HCT116 (cell line): ENCODE data around the gene OTUD5. TPM values are rescaled to one million over a fixed set of nuclear protein-coding genes. Genes with fewer than 3 reads are reported as not detected.

ENCODE experiments used
- ATAC-seq: fragments of 200-7000 bp; cut with Tn5 transposase; 2 replicates; pipeline ENCODE4 v1.9.1; 2020; ENCODE audit warnings: mild to moderate bottlenecking, moderate library complexity
- BruUV-seq: library from RNA; stranded (reverse); fragments of 400-500 nt; replicated peaks from 2 replicates; lab custom pipeline; 2021; lab: Mats Ljungman, UMichigan
- CTCF ChIA-PET: fragments of 300-600 bp; sonication (Branson Sonifier 250); formaldehyde crosslinking; loops from one replicate; lab custom pipeline; 2021; ENCODE audit warnings: antibody characterized with exemption; lab: Charles Lee
- POLR2A ChIA-PET: fragments of 300-600, 350-600 bp; sonication (Branson Sonifier 250); formaldehyde crosslinking; loops from one replicate; lab custom pipeline; 2021; ENCODE audit warnings: antibody characterized with exemption; lab: Charles Lee
- RAD21 ChIA-PET, 2 experiments: fragments of 300-600 bp; sonication (Branson Sonifier 250); formaldehyde crosslinking; loops; one replicate each; lab custom pipeline; 2023; ENCODE audit warnings: low total read pairs in 2 of 2; ENCODE audit not compliant: uncharacterized antibody in 2 of 2, unreplicated experiment in 2 of 2, low non-redundant PET in 1 of 2; lab: Charles Lee
- DNase-seq: peaks from one replicate; pipeline ENCODE4 v3.0.0-alpha.2; 2010; ENCODE audit warnings: low read depth, low spot score
- H2AFZ ChIP-seq: fragments of 200-600 bp; shearing (Covaris generic), sonication (generic); 2 replicates; pipeline ENCODE4 v1.6.1; 2017; ENCODE audit warnings: low read depth, mixed run types, mixed read lengths, antibody characterized with exemption, low read length; ENCODE audit not compliant: poor library complexity, severe bottlenecking
- H3K27ac ChIP-seq: 2 replicates; pipeline ENCODE4 v1.5.1; 2012; ENCODE audit warnings: low read depth, low read length
- H3K27me3 ChIP-seq: fragments of 200-600 bp; sonication (generic); 2 replicates; pipeline ENCODE4 v1.6.1; 2016; ENCODE audit warnings: mixed run types, low read length, mixed read lengths; ENCODE audit not compliant: insufficient read depth
- H3K36me3 ChIP-seq, 2 experiments: fragments of 200-500 bp in 1 of 2; fragments of 200-600 bp in 1 of 2; sonication (Bioruptor generic) in 1 of 2; sonication (generic) in 1 of 2; 2 replicates each; pipeline versions ENCODE4 v1.5.1 to v1.6.1; 2014 to 2016; ENCODE audit warnings: low read length in 2 of 2, inconsistent platforms in 1 of 2, mixed read lengths in 1 of 2, mixed run types in 1 of 2; ENCODE audit not compliant: insufficient read depth in 2 of 2, control insufficient read depth in 1 of 2
- H3K4me1 ChIP-seq, 2 experiments: fragments of 200-600 bp in 1 of 2; sonication (generic) in 1 of 2; 2 replicates each; pipeline versions ENCODE4 v1.5.1 to v1.6.1; 2012 to 2017; ENCODE audit warnings: low read length in 2 of 2, inconsistent platforms in 1 of 2, mild to moderate bottlenecking in 1 of 2, mixed read lengths in 1 of 2, mixed run types in 1 of 2, moderate library complexity in 1 of 2; ENCODE audit not compliant: insufficient read depth in 2 of 2, control insufficient read depth in 1 of 2
- H3K4me2 ChIP-seq: fragments of 200-600 bp; sonication (generic); 2 replicates; pipeline ENCODE4 v1.6.1; 2017; ENCODE audit warnings: mixed run types, low read length, mixed read lengths
- H3K4me3 ChIP-seq, 2 experiments: fragments of 200-600 bp in 1 of 2; sonication (generic) in 1 of 2; replicated peaks in 1 of 2; 2 replicates each; pipeline ENCODE4 v1.5.1; 2011 to 2016; ENCODE audit warnings: low read length in 2 of 2, control low read depth in 1 of 2, low read depth in 1 of 2, mild to moderate bottlenecking in 1 of 2, mixed read lengths in 1 of 2, mixed run types in 1 of 2
- H3K79me2 ChIP-seq: fragments of 200-600 bp; sonication (generic); 2 replicates; pipeline ENCODE4 v1.6.1; 2017; ENCODE audit warnings: mild to moderate bottlenecking, mixed run types, low read length, moderate library complexity, mixed read lengths; ENCODE audit not compliant: insufficient read depth
- H3K9ac ChIP-seq: fragments of 200-600 bp; sonication (generic); 2 replicates; pipeline ENCODE4 v1.6.1; 2016; ENCODE audit warnings: low read length, mixed read lengths
- H3K9me2 ChIP-seq: fragments of 200-600 bp; sonication (generic), shearing (Covaris generic); 2 replicates; pipeline ENCODE4 v1.6.1; 2017; ENCODE audit warnings: mixed run types, mild to moderate bottlenecking, moderate library complexity; ENCODE audit not compliant: insufficient read depth
- H3K9me3 ChIP-seq, 2 experiments: fragments of 200-500 bp in 1 of 2; fragments of 200-600 bp in 1 of 2; sonication (Bioruptor generic) in 1 of 2; sonication (generic) in 1 of 2; 2 replicates each; pipeline ENCODE4 v1.6.1; 2014 to 2017; ENCODE audit warnings: low read length in 2 of 2, mixed read lengths in 2 of 2, inconsistent platforms in 1 of 2, low read depth in 1 of 2, mild to moderate bottlenecking in 1 of 2, mixed run types in 1 of 2, moderate library complexity in 1 of 2; ENCODE audit not compliant: control insufficient read depth in 1 of 2, insufficient read depth in 1 of 2
- H4K20me1 ChIP-seq: fragments of 200-600 bp; sonication (generic), shearing (Covaris generic); 2 replicates; pipeline ENCODE4 v1.6.1; 2017; ENCODE audit warnings: mixed run types, mild to moderate bottlenecking, moderate library complexity; ENCODE audit not compliant: insufficient read depth
- ATF3 ChIP-seq: IDR thresholded peaks from 2 replicates; pipeline ENCODE4 v1.6.1; 2012
- CBX3 ChIP-seq: IDR thresholded peaks from 2 replicates; pipeline ENCODE4 v1.6.1; 2012; ENCODE audit warnings: low read depth
- CTCF ChIP-seq, 3 experiments: fragments of 200-600 bp in 1 of 3; sonication (generic) in 1 of 3; IDR thresholded peaks in 2 of 3; conservative IDR thresholded peaks in 1 of 3; 2 replicates each; pipeline ENCODE4 v1.5.1; 2012 to 2017; ENCODE audit warnings: low read depth in 2 of 3, low read length in 2 of 3, antibody characterized with exemption in 1 of 3, borderline replicate concordance in 1 of 3, control low read depth in 1 of 3, mild to moderate bottlenecking in 1 of 3, mixed read lengths in 1 of 3, mixed run types in 1 of 3, moderate library complexity in 1 of 3; ENCODE audit not compliant: insufficient read depth in 1 of 3
- EGR1 ChIP-seq: IDR thresholded peaks from 2 replicates; pipeline ENCODE4 v1.6.1; 2012; ENCODE audit warnings: low read depth
- EZH2phosphoT487 ChIP-seq: fragments of 200-600 bp; IDR thresholded peaks from 2 replicates; pipeline ENCODE4 v1.6.1; 2018; ENCODE audit warnings: antibody characterized with exemption, borderline replicate concordance
- POLR2AphosphoS5 ChIP-seq: IDR thresholded peaks from 2 replicates; pipeline ENCODE4 v1.6.1; 2011; ENCODE audit warnings: mild to moderate bottlenecking, low read depth, low read length, moderate library complexity
- REST ChIP-seq: IDR thresholded peaks from 2 replicates; pipeline ENCODE4 v1.6.1; 2012; ENCODE audit warnings: low read depth
- YY1 ChIP-seq: IDR thresholded peaks from 2 replicates; pipeline ENCODE4 v1.6.1; 2011; ENCODE audit warnings: low read length, low read depth, moderate library complexity, mild to moderate bottlenecking; ENCODE audit not compliant: insufficient replicate concordance; ENCODE audit errors: extremely low read depth
- ZFX ChIP-seq: fragments of 450-650 bp; IDR thresholded peaks from 2 replicates; pipeline ENCODE4 v1.6.1; 2017
- intact Hi-C: fragments of 100-400 bp; cut with micrococcal nuclease; formaldehyde crosslinking; loops from 2 replicates; pipeline ENCODE4 v1.10.0; 2022
- total RNA-seq: library from RNA; stranded (reverse); gene quantifications from one replicate; pipeline ENCODE4 v1.2.1, GENCODE V29; 2021; ENCODE audit not compliant: unreplicated experiment

The OTUD5 gene
- total RNA-seq, 1 experiment from 2014 or later, result 42.6 TPM

- POLR2A ChIA-PET, result interaction anchor here (1.8 kb wide), 1 partner anchor 20 kb away, joined by 5 read pairs; the partner anchor contains the start of gene SLC35A2
- ATAC-seq, result peak; percentile 96
- BruUV-seq, result no TSS peak
- intact Hi-C loops, result loop anchor here (10.0 kb wide), 1 partner anchor 87 kb away; the partner anchor contains the start of gene HDAC6
- Histone ChIP-seq H3K9me3 (no peaks in the 10 kb centered on the region), H3K4me2 (peak overlapping the region; percentile 81), H3K27ac (no peak overlapping the region; the same call in 1 of the 2 replicates), H3K27me3 (no peaks in the 10 kb centered on the region), H3K9ac (peak overlapping the region; percentile 55), H3K9me2 (no peaks in the 10 kb centered on the region), H3K4me3 (peak overlapping the region; percentile 38 to 48), H3K79me2 (peaks cover 17% of the 10 kb centered on the region), H4K20me1 (no peaks in the 10 kb centered on the region), H3K4me1 (peaks cover 3 to 17% of the 10 kb centered on the region in 2 experiments; a peak in 3 of 4 replicates), H2AFZ (no peak overlapping the region), H3K36me3 (peaks cover 0 to 7% of the 10 kb centered on the region in 2 experiments; a peak in 1 of 4 replicates)
- CTCF ChIA-PET, result interaction anchor here (1.0 kb wide), 2 partner anchors 25 to 152 kb away, joined by 3 read pairs; no protein-coding TSS in a partner anchor
- TF ChIP-seq ZFX (peak; percentile 36; the same call in 1 of the 2 replicates), EGR1 (no peak), REST (no peak), ATF3 (no peak), CBX3 (no peak), CTCF (IDR thresholded peaks at IDR 0.05 in 2 of 3, conservative IDR thresholded peaks at IDR 0.05 in 1 of 3; ENCODE audit: borderline replicate concordance in 1 of 3, insufficient read depth in 1 of 3, low read depth in 2 of 3, low read length in 2 of 3) (peak in 2 of 3 experiments; percentile 33 to 50; a peak in 3 of 6 replicates), YY1 (no peak), POLR2AphosphoS5 (peak; percentile 46; the same call in 1 of the 2 replicates), EZH2phosphoT487 (no peak)
- peak; percentile 60 for DNase-seq
- RAD21 ChIA-PET, result interaction anchor here in 1 of 2 experiments (1.0 kb wide), 1 partner anchor 243 kb away, joined by 3 read pairs; no protein-coding TSS in a partner anchor
Measured at GRCh38 chrX:48891402-48892288, 65.8 kb downstream of the OTUD5 start.
